NCI-H2196 treated with DMSO at 0.1 percent for 48 hours (cell line): Measurements from ENCODE around the gene SHMT2.
"Not testable (repeated sequence)": the region's sequence is repeated elsewhere in the genome, so short reads cannot be mapped to it uniquely, and the experiment has no call there.

Experiments
- DNase-seq: peaks from one replicate; lab custom pipeline; 2025; ENCODE audit not compliant: unreplicated experiment; lab: John Stamatoyannopoulos, UW

The SHMT2 gene

GRCh38 chr12:57261428-57261865 lies 31.9 kb downstream of the SHMT2 start:
- DNase-seq: no peak

GRCh38 chr12:57262126-57262822 lies 32.8 kb downstream of the SHMT2 start:
- DNase-seq: no peak

- no peak for DNase-seq
These were observed 33.6 kb downstream of the SHMT2 start for GRCh38 chr12:57263096-57263495.

GRCh38 chr12:57266681-57267080 lies 37.2 kb downstream of the SHMT2 start:
- no peak for DNase-seq

- no peak for DNase-seq
These were observed 38.8 kb downstream of the SHMT2 start for GRCh38 chr12:57268264-57268663.

GRCh38 chr12:57270966-57271470 lies 41.5 kb downstream of the SHMT2 start:
- no peak for DNase-seq

GRCh38 chr12:57272337-57273151 lies 43.0 kb downstream of the SHMT2 start:
- DNase-seq: no peak

GRCh38 chr12:57273516-57273915 lies 44.0 kb downstream of the SHMT2 start:
- DNase-seq: no peak

- DNase-seq: not testable (repeated sequence)
These were observed 46.7 kb downstream of the SHMT2 start for GRCh38 chr12:57276233-57276632.

- DNase-seq: no peak
These were observed 47.5 kb downstream of the SHMT2 start for GRCh38 chr12:57276935-57277563.

GRCh38 chr12:57278465-57279381 lies 49.2 kb downstream of the SHMT2 start:
- DNase-seq: no peak

- no peak for DNase-seq
These were observed 50.9 kb downstream of the SHMT2 start for GRCh38 chr12:57280211-57281062.

- DNase-seq: not testable (repeated sequence)
These were observed 52.6 kb downstream of the SHMT2 start for GRCh38 chr12:57282073-57282472.
